Epithelial cell of umbilical artery (primary cell): ENCODE measurements around the gene BTBD1. TPM values are rescaled to one million over a fixed set of nuclear protein-coding genes. Genes with fewer than 3 reads are reported as not detected.

Experiments used
- total RNA-seq: library from RNA; depleted of rRNA; stranded (reverse); fragments of >200 nt; gene quantifications from 2 replicates; pipeline ENCODE4 v1.2.3, GENCODE V29; 2014

Gene BTBD1
- 107 and 110 TPM in 2 replicates for total RNA-seq

DNA sequence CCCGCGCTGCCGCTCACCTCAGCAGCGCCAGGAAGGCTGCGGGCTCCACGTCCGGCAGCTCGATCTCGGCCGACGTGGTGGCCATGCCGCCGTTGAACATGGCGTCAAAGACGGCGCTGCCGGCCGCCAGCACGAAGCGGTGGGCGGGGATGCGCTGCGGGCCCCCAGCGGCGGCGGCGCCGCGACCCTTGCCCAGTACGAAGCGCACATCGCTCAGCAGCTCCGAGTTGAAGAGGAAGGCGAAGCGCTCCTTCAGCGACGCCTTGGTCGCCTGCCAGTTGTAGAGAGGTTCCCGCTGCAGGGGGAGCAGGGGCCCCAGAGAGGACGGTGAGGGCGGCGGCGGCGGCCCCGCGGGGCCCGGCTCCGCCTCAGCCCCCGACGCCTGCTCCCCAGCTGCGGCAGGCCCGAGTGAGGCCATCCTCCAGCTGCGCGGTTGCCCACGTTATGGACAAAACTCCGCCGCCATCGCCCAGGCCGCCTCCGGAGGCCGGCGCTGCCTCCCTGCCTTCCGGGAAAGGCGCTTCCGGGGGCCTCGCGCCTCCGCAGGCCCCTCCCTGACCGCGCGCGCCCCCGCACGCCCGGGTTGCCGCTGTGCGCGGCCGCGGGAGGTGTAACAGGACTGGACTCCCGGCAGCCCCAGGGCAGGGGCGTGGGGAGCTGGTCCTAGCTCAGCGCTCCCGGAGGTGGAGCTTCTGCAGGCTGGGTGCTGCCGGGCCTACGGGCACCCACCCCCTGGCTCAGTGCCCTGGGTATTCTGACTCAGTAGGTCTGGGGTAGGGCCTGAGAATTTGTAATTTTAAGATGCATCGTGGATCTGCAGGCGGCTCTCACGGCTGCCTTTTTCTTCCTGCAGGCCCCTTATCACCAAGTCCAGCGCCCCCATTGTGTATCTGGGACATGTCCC is at the start of gene BTBD1:
TSS of gene BTBD1 (minus strand) at position 519 of the 904 bp plus-strand sequence. CDS start at position 418, 101 bp downstream.

DNA sequence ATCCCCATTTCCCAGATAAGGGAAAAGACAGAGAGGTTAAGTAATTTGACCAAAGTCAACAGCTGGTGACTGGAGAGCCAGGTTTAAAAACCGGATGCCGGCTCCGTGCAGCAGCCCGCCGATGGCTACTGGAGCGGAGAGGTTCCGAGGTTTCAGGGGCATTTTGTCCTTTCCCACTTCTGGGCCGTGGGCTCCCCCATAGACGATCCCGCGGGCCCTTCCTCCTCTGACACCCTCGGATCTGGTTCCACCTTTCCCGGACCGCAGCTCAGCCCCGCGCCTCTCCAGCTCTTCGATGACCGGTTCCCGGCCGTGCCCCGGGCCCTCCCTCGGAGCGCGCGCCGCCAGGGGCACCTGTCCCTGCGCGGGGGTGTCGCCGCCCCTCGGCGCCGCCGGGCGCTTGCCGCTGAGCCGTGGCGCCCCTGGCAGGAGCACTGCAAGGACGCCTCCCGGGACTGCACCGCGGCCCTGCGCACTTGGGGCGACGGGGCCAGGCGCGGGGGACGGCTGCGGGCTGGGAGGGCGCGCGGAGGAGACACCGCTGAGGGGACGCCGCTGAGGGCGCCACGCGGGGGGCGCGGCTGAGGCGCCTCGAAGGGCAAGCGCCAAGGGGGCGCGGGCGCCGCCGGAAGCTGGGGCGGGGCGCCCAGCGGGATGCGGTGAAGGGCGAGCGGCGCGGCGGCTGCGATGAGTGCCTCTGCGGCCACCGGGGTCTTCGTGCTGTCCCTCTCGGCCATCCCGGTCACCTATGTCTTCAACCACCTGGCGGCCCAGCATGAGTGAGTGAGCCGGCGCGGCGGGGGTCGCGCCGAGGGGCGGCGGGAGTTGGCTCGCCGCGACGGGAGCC is 40.2 kb upstream of the BTBD1 start, which contains the start of gene TM6SF1:
TSS of gene TM6SF1 (plus strand) at position 652 of the 847 bp plus-strand sequence. CDS start at position 688, 36 bp downstream.

DNA sequence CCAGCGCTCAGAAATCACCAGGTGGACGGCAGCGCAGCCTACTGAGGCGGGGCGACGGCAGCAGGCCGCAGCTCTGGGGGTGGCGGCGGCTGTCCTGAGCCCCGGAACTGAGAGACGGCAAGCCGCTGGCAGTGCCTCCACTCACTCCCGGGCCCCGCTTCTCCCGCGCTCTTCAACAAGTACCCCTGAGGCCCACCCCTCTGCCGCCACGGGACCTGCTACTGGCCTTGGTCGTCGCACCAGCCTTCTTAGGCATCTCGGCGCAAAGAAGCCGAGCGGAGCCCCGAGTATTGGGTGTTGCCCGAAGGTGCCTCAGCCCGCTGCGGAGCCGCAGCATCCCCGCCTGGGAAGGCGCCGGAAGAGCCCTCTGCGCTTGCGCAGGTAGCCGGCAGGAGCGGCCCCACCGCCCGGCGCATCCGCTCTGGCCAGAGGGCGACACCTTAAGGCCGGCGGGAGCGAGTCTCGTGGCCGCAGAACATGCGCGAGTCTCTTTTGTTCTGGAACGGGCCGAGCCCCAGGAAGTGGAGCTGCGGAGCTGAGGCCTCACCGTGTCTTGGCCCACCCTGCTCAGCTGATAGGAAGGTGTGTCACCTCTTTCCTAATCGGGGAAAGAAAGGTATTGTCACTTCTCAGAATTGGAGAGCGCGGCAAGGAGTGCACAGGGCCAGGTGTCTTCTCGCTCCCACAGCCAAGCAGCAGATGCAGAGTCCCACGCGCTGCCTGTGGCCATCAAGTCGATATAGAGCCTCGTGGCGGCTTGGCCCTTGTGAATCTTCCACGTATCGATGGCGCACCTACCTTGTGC is 55.6 kb downstream of the BTBD1 start, which contains the start of gene C15orf40:
TSS of gene C15orf40 (minus strand) at position 369 of the 805 bp plus-strand sequence. CDS start at position 337, 32 bp downstream.

DNA sequence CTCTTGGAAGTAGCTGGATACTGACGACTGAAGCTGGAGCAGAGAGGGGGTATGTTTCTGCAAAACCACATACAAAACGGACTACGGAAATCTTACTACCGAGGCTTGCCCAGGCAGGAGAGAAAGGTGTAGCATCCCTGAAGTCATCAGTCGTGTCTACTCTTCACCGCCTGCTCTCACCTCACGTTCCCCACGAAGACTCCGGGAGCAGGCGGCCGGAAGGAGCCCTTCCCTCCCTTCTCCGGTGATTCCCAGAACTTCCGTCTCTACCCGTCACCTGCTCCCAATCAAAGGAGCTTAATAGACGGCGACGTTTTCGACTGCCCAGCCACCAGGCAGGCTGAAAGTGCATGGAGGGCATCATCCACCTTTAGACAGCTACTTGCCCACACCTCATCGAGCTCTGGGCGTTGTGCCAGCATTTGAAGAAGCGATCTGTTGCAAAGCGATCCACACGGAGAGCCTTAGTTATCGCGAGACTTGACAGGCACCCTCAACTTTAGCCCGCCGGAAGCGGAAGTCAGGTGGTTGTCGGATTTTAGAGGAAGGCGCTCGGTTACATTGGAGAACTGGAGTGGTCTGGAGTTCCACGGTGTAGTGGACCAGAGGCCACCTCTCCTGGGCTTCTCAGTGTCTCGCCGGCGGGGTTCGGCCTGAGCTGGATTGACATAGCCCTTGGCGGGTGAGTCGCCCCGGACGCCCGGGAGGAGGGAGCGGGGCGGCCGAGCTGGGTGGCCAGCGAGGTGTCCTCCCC is 81.2 kb downstream of the BTBD1 start, which contains the start of gene RAMAC:
TSS of gene RAMAC (plus strand) at position 523 of the 754 bp plus-strand sequence. CDS start 2,809 bp downstream, outside the sequence.

Other genes with a start within 250 kb of the BTBD1 start
- gene HOMER2, start 114.5 kb downstream of the BTBD1 start, total RNA-seq: 0.32 and 0.61 TPM in 2 replicates
- gene RAMAC, start 81.0 kb downstream of the BTBD1 start, total RNA-seq: 28.6 and 29.9 TPM in 2 replicates
- 3.0 and 14.0 TPM in 2 replicates for gene C15orf40, start 55.6 kb downstream of the BTBD1 start, total RNA-seq
- 22.7 and 40.7 TPM in 2 replicates for gene TM6SF1, start 40.4 kb upstream of the BTBD1 start, total RNA-seq
- gene HDGFL3, start 140.6 kb upstream of the BTBD1 start, total RNA-seq: 75.0 and 97.9 TPM in 2 replicates
- 11.7 and 22.3 TPM in 2 replicates for gene BNC1, start 217.4 kb upstream of the BTBD1 start, total RNA-seq